Endothelial cell of hepatic sinusoid (primary cell): Measurements from ENCODE around the gene GGA1.

Experiments used
- in situ Hi-C: cut with HindIII; loops from 2 replicates; pipeline ENCODE4 v1.10.0; 2017; ENCODE audit warnings: low sequenced_read_pairs

Gene GGA1, protein sequence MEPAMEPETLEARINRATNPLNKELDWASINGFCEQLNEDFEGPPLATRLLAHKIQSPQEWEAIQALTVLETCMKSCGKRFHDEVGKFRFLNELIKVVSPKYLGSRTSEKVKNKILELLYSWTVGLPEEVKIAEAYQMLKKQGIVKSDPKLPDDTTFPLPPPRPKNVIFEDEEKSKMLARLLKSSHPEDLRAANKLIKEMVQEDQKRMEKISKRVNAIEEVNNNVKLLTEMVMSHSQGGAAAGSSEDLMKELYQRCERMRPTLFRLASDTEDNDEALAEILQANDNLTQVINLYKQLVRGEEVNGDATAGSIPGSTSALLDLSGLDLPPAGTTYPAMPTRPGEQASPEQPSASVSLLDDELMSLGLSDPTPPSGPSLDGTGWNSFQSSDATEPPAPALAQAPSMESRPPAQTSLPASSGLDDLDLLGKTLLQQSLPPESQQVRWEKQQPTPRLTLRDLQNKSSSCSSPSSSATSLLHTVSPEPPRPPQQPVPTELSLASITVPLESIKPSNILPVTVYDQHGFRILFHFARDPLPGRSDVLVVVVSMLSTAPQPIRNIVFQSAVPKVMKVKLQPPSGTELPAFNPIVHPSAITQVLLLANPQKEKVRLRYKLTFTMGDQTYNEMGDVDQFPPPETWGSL

DNA sequence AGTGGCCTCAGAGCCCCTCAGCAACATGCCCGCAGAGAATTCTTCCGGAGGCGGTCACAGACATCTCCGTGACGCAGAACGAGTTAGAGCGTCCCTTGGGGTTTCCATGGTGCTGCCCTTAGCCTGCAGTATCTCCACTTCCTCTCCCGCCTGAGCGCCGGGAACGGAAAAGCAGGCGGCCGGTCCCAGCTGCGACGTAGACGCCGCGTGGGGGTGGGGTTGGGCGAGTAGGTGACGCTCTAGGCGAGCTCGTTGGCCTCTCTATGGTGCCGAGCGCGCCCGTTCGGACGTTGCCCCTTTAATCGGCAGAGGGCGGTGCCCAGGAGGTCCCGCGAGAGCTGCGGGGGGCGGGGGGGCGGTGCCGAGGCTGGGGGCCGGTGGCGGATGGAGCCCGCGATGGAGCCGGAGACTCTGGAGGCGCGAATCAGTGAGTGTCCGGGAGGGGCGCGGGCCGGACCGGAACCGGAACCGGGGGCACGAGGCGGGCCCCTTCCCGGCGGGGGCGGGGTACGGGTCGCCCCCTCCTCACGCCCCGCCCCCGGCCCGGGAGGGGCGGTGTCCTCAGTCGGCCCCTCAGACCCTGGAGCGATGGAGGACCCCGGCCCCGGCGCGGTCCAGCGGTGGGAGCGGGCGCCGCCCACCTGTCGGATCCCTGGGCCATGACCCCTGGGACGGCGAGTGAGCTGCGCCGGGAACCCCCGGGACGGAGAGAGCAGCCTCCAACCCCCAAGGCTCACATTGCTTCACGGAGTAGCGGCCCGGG, at the start of gene GGA1:
Gene GGA1, plus strand, starts transcription at position 358 of the 763 bp plus-strand sequence. Its CDS starts 27 bp downstream, at position 385.
- in situ Hi-C loops = no loop called here

DNA sequence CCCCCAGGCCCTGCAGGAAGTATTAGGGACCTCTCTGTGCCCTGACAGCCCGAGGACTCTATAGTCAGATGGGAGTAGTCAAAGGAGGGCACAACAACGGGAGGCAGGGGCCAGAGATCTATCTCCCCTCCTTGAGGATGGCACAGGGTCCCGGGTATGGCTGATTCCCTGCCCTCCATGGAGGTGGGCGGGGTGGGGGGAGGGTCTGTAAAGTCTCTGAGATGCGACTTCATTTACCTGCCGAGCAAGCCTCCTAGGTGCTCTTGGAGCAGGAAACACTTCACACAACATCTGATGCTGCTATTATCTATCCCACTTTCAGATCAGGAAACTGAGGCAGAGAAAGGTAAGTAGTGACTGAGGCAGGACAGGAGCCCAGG, 49.1 kb upstream of the GGA1 start:
- in situ Hi-C loops = no loop called here

DNA sequence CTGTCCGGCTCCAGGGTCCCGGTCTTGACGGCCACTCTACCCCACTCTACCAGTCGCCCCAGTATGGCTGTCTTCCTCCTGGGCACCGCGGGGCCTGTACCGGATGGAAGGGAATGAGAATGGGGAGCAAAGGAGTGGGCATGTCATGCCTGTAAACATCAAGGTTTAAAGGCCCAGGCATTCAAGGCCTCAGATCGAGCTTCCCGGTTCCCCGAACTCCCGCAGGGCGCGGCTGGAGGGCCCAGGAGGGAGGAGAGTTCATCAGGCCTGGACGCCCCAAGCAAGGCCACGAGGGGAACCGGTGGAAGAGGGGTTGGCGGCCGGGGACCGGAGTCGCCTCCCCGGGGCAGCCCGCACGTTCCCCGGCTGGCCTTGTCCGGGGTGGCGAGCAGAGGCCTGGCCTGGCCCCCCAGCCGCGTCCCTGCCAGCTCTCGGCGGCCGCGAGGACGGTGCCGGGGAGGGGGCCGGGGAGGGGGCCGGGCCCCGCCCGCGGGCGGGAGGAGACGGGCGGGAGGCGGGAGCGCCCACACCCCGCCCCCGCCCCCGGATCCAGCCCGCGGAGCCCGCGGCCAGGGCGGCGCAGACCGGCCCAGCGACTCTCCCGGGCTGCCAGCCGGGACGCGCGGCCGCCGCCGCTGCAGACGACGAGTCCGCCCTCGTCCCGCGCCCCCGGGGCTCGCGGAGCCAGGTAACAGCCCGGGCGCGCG, 48.6 kb upstream of the GGA1 start, which contains the start of gene CDC42EP1:
Gene CDC42EP1, plus strand, starts transcription at position 580 of the 707 bp plus-strand sequence. CDS start 5,870 bp downstream, outside the sequence.
- in situ Hi-C loops = no loop called here

DNA sequence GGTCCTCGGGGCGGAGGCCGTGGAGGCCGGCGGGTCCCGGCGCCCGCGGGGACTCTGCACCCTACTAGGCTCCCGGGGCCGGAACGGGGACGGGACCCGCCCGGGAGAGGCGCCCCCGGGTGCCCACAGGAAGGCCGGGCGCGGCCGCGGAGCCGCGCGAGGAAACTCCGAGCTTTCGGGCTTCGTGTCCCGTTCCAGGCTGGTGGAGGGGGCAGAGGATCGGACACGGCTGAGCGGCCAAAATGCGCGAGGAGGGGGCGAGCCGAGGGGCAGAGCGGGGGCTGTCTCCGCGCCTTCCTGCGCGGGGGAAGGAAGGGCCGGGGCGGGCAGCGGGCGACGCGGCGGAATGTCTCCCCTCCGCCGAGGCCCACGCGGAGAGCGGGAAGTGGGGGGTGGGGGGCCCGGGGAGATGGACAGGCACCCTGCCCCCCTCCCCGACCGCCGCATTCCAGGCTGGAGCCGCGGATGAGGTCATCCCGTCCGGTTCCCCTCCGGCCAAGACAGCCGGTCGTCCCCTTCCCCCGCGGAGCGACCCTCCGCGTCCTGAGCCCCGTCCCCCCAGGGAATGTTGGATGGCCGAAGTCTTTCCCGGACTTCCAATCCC, 47.9 kb upstream of the GGA1 start:
- in situ Hi-C loops = no loop called here

DNA sequence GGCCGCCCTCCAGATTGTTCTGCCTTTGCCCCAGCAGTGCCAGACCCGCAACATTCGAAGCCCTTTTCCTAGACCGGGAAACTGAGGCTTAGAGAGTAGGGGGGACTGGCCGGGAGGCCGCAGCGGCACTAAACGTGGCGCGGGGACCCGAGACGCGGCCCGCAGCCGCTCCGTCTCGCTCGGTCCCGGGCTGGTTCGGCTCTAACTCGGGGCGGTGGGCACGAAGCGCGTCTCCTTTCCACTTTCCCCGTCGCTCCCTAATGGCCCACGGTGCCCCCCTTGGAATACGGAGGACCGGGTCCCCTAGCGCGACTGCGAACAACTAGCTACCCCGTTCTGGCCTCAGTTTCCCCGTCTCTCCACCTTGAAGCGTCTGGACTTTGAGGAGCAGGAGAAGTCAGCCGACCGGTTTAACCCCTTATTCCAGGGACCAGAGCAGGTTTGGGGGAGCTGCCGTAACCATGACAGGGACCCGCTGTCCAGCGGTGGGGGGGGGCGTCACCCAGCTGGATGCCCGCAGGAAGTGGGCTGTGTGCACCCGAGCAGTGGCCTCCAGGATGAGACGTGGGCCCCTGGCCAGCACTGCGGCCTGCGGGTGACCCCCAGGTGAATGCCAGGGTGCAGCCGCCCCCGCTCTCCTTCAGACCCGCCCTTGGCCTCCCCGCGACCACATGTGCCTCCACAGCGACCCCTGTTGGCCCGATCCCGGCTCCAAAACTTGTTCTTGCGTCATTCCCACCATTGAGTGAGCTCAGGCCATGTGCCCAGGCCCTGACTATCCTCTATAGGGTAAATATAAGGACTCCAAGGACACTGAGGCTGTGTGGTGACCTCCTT, 47.2 kb upstream of the GGA1 start:
- in situ Hi-C loops = no loop called here

DNA sequence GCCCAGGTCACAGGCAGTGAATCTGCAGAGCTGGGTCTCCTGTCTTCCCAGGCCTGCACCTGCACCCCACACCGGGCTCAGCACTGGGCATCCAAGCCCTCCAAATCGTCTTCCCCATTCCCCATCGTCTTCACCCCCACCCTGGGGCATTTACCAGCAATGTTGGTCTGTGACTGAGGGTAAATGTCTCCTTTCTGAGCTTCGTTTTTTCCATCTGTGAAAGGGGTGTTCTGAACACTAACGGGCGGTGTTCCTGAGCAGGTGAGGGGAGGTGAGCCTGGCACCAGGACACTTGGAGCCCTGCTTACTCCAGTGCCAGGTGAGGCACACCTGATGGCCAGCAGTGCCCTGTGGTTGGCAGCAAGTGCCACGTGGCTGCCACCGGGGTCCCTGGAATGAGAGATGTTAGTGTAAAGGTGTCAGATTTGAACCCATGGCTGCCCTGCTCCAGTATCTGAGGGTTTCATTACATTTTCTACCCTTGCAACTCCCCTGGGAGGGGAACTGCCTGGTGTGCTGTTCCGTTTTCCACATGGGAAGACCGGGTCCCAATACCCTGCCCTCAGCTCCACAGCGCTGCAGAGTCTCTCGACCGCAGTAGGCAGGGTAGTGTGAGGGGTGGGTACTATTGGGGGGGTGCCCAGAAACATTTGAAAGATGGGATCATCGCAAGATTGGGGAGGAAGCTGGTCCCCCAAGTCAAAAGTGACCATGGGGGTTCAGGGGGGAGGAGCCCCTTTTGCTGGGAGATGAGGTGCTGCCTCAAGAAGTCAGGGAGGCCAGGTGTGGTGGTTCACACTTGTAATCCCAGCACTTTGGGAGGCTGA, 46.4 kb upstream of the GGA1 start:
- in situ Hi-C loops = no loop called here

DNA sequence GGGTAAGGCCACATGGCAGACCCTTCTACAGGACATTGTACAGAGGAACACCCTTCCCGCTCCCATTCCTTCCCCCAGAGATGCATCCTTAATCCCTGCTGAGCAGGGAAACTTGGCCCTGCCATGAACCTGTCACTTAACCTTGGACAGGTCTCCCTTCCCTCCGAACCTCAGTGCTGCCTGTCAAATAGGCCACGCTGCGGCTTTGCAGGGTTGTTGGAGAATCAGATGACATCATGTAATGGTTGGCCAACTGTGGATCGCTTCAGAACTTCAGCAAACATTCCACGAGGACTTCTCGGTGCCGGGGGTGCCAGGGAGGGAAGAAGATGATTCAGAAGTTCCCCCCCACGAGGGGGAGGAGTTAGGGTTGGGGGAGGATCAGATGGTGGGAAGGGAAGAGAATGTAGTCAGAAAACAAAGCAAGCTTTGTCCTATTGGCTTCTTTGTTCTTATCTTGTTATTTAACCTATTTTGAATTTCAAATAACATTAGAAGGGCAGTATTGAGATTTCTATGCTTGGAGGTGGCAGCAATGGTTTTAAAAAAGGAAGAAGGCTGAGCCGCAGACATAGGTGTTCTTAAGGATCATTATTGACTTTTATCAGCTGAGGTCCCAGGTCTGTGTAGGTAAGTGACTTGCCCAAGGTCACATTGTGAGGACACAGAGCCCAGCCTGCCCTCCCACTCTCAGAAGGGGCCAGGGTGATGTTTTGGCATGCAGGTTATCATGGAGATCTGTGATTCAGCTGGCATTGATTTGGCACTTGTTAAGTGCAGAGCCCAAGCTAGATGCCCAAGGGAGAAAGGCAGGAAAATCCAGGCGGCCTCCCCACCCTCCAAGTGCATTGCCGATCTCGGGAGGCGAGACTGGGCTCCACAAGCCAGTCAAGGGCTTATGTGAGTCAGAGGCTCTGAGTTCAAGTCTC, 45.2 kb upstream of the GGA1 start:
- in situ Hi-C loops = no loop called here

DNA sequence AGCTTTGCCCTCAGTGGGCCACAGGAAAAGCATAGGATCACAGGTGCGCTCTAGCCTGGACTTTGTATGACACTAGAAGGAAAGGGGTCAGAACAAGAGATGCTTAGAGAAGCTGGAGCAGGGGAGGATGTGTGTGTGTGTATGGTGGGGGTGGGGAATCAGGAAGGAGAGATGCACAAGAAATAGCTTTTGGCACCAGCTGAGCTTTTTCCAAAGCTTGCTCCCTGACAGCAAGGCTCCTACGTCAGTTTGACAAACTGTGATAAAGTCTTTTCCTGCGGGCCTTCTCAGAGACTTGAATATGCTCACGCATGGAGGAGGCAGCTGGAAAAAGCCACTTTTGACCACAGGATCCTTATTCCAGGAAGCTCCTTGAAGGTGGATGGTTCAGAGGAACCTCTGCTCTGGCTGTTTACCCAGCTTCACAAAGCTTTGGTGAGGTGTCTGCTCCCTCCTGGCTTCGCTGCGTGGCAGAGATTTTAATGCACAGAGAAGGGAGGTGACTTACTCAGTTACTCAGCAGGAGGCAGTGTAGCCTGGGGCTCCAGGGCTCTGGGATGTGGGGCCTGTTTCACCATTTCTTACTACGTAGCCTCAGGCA, 44.4 kb upstream of the GGA1 start:
- in situ Hi-C loops = no loop called here

DNA sequence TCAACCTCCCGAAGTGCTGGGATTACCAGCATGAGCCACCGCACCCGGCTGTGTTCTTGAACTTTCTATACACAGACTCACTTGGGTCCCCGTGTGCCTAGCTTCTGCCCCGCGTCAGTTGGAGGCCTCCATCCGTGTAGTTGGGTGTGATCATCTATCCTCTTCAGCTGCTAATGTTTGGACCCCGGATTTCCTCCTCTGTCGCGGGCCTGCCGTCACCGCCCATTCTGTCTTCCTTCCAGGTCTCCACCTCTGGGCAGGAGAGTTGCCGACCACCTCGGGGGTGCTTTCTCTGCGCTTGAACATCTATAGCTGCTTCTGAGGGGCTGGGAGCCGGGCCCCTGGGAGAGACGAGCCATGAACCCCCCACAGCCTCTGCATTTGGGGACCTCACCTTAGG, 42.8 kb upstream of the GGA1 start:
- in situ Hi-C loops = no loop called here

DNA sequence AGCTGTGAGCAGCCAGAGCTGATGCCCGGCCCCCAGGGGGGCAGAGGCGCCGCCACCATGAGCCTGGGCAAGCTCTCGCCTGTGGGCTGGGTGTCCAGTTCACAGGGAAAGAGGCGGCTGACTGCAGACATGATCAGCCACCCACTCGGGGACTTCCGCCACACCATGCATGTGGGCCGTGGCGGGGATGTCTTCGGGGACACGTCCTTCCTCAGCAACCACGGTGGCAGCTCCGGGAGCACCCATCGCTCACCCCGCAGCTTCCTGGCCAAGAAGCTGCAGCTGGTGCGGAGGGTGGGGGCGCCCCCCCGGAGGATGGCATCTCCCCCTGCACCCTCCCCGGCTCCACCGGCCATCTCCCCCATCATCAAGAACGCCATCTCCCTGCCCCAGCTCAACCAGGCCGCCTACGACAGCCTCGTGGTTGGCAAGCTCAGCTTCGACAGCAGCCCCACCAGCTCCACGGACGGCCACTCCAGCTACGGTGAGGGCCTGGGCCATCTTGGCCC, 42.3 kb upstream of the GGA1 start:
- in situ Hi-C loops = no loop called here

DNA sequence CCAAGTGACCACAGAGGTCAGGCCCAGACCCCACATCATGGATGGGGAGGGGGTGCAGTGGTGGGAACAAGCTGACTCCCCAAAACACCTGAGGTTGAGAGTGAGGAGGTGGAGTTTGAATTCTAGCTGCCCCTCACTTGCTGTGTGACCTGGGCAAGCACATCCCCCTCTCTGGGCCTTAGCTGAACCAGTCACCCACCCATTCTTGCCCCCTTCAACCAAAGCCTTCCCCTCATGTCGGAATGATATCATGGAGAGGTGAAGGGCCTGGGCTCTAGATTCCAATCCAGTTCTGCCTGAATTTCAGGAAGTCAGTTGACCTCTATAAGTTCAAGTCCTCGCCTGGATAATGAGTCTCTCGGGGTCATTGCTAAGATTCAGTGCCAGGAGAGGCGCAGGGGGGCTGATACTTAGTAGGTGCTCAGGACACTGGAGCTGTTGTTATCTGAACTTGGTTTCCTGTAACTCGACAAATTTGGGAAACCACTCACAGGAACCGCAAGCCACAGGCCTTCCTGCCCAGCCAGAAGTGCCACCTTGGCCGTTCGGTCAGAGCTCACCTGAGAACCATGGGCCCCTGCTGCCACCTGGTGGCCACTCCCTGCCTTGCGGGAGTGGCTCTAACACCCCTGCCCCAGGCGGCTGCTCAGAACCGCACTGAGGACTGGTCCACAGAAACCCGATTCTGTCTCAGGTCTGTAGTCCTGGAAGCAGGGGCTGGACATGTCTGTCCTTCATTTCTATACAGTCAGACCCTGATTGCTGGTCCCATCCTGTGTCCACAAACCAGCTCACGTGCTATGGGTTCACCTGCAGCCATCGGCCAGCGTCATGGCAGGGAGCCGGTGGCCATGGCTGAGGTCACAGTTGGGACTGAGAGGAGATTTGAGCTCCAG, 41.5 kb upstream of the GGA1 start:
- in situ Hi-C loops = no loop called here

DNA sequence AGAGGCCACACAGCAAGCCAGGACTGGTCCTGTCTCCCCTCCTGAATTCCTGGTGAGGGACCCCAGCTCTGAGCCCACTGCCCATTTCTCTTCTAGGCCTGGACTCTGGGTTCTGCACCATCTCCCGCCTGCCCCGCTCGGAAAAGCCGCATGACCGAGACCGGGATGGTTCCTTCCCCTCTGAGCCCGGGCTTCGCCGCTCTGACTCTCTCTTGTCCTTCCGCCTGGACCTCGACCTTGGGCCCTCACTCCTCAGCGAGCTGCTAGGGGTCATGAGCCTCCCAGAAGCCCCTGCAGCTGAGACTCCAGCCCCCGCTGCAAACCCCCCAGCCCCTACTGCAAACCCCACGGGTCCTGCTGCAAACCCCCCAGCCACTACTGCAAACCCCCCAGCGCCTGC, 40.6 kb upstream of the GGA1 start:
- in situ Hi-C loops = no loop called here

DNA sequence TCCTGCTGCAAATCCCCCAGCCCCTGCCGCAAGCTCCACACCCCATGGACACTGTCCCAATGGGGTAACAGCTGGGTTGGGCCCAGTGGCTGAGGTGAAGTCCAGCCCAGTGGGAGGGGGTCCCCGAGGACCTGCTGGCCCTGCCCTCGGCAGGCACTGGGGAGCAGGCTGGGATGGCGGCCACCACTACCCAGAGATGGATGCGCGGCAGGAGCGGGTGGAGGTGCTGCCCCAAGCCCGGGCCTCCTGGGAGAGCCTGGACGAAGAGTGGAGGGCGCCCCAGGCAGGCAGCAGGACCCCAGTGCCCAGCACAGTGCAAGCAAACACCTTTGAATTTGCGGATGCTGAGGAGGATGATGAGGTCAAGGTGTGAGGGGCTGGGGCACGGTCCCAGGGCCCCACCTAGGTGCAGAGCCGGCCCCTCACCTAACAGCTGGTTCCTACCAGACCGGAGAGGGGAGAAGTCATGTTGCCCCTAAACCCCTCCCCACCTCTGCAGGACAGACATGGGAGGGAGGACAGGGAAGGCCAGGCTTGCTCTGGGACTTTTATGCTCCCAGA, 40.1 kb upstream of the GGA1 start:
- in situ Hi-C loops = no loop called here

DNA sequence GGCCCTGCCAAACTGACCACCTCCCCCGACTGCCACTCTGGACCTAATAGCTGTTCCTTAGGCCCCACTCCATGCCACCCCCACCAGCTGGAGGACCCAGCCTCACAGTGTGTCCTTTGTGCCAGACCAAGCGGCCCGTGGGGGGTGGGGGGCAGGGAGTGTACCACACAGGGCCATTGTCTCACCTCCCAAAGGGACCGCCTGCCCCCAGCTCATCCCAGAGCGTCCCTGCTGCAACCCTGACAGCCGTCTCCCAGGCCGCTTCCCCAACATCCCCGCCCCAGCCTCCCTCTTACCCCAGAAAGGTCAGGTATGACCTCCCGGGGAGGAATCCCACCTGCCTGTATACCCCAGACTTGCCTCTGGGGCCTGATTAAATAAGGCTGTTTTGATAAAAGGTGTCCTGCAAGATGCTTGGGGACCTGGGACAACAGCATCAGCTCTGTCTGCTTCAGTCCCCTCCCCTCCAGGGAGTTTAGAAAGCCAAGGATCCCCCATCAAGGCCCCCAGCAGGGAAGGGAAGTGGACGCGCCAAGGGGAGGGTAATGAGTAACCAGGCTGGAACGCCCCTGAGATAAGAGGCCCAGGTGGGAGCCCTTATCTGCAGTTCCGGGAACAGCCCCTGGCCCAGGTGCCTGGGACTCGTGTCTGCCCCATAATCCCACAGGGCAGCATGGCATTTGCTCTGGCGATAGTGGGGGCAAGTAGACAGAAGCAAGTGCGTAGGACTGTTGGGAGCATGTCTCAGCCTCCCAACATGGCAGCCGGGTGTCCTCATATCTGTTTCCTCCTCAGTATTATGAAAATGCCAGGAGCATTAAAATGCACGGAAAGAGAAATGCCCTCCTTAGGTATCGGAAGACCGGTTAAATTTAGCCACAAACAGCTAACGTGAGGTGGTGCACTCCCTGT, 39.4 kb upstream of the GGA1 start:
- in situ Hi-C loops = no loop called here
